HuH-7.5 (cell line): Measurements from ENCODE around the gene STX10.

Experiments used
- DNase-seq: peaks from one replicate; pipeline ENCODE4 v3.0.0; 2011; ENCODE audit warnings: low spot score

STX10 gene

GRCh38 chr19:13100031-13100588 is 50.1 kb downstream of the STX10 start:
- no peak for DNase-seq

- DNase-seq: no peak
Observed at GRCh38 chr19:13099073-13099999, 50.8 kb downstream of the STX10 start.

GRCh38 chr19:13098277-13099072 is 51.7 kb downstream of the STX10 start:
- DNase-seq: no peak

- DNase-seq: peak; percentile 76
Observed at GRCh38 chr19:13097463-13098258, 52.5 kb downstream of the STX10 start.

GRCh38 chr19:13097033-13097462 is 53.1 kb downstream of the STX10 start:
- DNase-seq: no peak

- peak; percentile 100 for DNase-seq
Observed at GRCh38 chr19:13095934-13096927, 53.9 kb downstream of the STX10 start.

- DNase-seq: no peak
Observed at GRCh38 chr19:13095393-13095784, 54.8 kb downstream of the STX10 start.

- no peak for DNase-seq
Observed at GRCh38 chr19:13094771-13095392, 55.3 kb downstream of the STX10 start.

GRCh38 chr19:13094106-13094504 is 56.1 kb downstream of the STX10 start:
- DNase-seq: no peak
